Mesenchymal stem cell (in vitro differentiated cells and primary cell): ENCODE measurements around the gene ALG14.

ENCODE experiments used
- DNase-seq: peaks from one replicate; pipeline ENCODE4 v3.0.0-alpha.2; 2013
- H2AFZ ChIP-seq: one replicate; pipeline ENCODE4 v1.6.1; 2013; ENCODE audit warnings: low read depth, mild to moderate bottlenecking, control low read depth, inconsistent platforms, low read length, moderate library complexity
- H2AK5ac ChIP-seq: 2 replicates; pipeline ENCODE4 v1.6.1; 2013; ENCODE audit warnings: low read length, moderate library complexity, mild to moderate bottlenecking, inconsistent platforms; ENCODE audit not compliant: severe bottlenecking
- H2BK120ac ChIP-seq: one replicate; pipeline ENCODE4 v1.6.1; 2013; ENCODE audit warnings: low read depth, mild to moderate bottlenecking, inconsistent platforms, low read length, moderate library complexity
- H2BK12ac ChIP-seq, 2 experiments: one replicate each; pipeline ENCODE4 v1.6.1; 2013; ENCODE audit warnings: inconsistent platforms in 2 of 2, low read length in 2 of 2, mild to moderate bottlenecking in 2 of 2, moderate library complexity in 2 of 2, control low read depth in 1 of 2
- H2BK15ac ChIP-seq: one replicate; pipeline ENCODE4 v1.6.1; 2013; ENCODE audit warnings: mild to moderate bottlenecking, low read depth, inconsistent platforms; ENCODE audit not compliant: poor library complexity, severe bottlenecking
- H2BK5ac ChIP-seq: 2 replicates; pipeline ENCODE4 v1.6.1; 2013; ENCODE audit warnings: low read depth, mild to moderate bottlenecking, low read length, control low read depth, inconsistent platforms; ENCODE audit not compliant: poor library complexity, severe bottlenecking
- H3K14ac ChIP-seq, 2 experiments: one replicate each; pipeline ENCODE4 v1.6.1; 2013; ENCODE audit warnings: inconsistent platforms in 2 of 2, low read length in 2 of 2, control low read depth in 1 of 2, mild to moderate bottlenecking in 1 of 2, moderate library complexity in 1 of 2
- H3K18ac ChIP-seq, 2 experiments: one replicate each; pipeline ENCODE4 v1.6.1; 2013; ENCODE audit warnings: inconsistent platforms in 2 of 2, low read length in 2 of 2, control low read depth in 1 of 2, low read depth in 1 of 2, mild to moderate bottlenecking in 1 of 2
- H3K23ac ChIP-seq, 2 experiments: one replicate each; pipeline ENCODE4 v1.6.1; 2013; ENCODE audit warnings: inconsistent platforms in 2 of 2, low read length in 2 of 2, mild to moderate bottlenecking in 2 of 2, moderate library complexity in 2 of 2, control low read depth in 1 of 2
- H3K27ac ChIP-seq: 2 replicates; pipeline ENCODE4 v1.5.1; 2013; ENCODE audit warnings: mild to moderate bottlenecking, moderate library complexity, low read length, control low read depth, inconsistent platforms; ENCODE audit not compliant: poor library complexity, severe bottlenecking
- H3K27me3 ChIP-seq, 2 experiments: 2 replicates each; pipeline versions ENCODE4 v1.6.1 to v1.7.0; 2013; ENCODE audit warnings: low read length in 2 of 2, mild to moderate bottlenecking in 2 of 2, moderate library complexity in 2 of 2, control low read depth in 1 of 2, inconsistent platforms in 1 of 2; ENCODE audit not compliant: control insufficient read depth in 1 of 2, insufficient read depth in 1 of 2
- H3K36me3 ChIP-seq, 2 experiments: 2 replicates each; pipeline versions ENCODE4 v1.6.1 to v1.7.0; 2013; ENCODE audit warnings: low read length in 2 of 2, control low read depth in 1 of 2, inconsistent platforms in 1 of 2, low read depth in 1 of 2, mild to moderate bottlenecking in 1 of 2; ENCODE audit not compliant: insufficient read depth in 2 of 2, control insufficient read depth in 1 of 2
- H3K4ac ChIP-seq, 2 experiments: one replicate each; pipeline ENCODE4 v1.6.1; 2013; ENCODE audit warnings: inconsistent platforms in 2 of 2, low read length in 2 of 2, mild to moderate bottlenecking in 2 of 2, moderate library complexity in 2 of 2, control low read depth in 1 of 2, low read depth in 1 of 2
- H3K4me1 ChIP-seq: 2 replicates; pipeline ENCODE4 v1.6.1; 2013; ENCODE audit warnings: low read depth, low read length, control low read depth; ENCODE audit not compliant: control insufficient read depth, insufficient read depth
- H3K4me2 ChIP-seq: 2 replicates; pipeline ENCODE4 v1.6.1; 2013; ENCODE audit warnings: low read length, mild to moderate bottlenecking, inconsistent platforms; ENCODE audit not compliant: poor library complexity, severe bottlenecking
- H3K4me3 ChIP-seq, 2 experiments: 2 replicates each; pipeline versions ENCODE4 v1.5.1 to v1.7.0; 2013; ENCODE audit warnings: low read length in 2 of 2, mild to moderate bottlenecking in 2 of 2, control low read depth in 1 of 2, low read depth in 1 of 2; ENCODE audit not compliant: insufficient read depth in 1 of 2
- H3K79me1 ChIP-seq: replicated peaks from 2 replicates; pipeline ENCODE4 v1.6.1; 2013; ENCODE audit warnings: mild to moderate bottlenecking, control low read depth, low read length, inconsistent platforms; ENCODE audit not compliant: poor library complexity, severe bottlenecking
- H3K9ac ChIP-seq: 2 replicates; pipeline ENCODE4 v1.7.0; 2013; ENCODE audit warnings: mild to moderate bottlenecking, low read length, moderate library complexity
- H3K9me3 ChIP-seq: 2 replicates; pipeline ENCODE4 v1.7.0; 2013; ENCODE audit warnings: mild to moderate bottlenecking, low read length; ENCODE audit not compliant: control insufficient read depth
- H4K8ac ChIP-seq: one replicate; pipeline ENCODE4 v1.6.1; 2013; ENCODE audit warnings: inconsistent platforms, mild to moderate bottlenecking, low read length, moderate library complexity
- H4K91ac ChIP-seq: one replicate; pipeline ENCODE4 v1.6.1; 2013; ENCODE audit warnings: mild to moderate bottlenecking, low read length, inconsistent platforms
- WGBS: methylation state at CpG from one replicate; pipeline ENCODE4 v1.1.7; 2013; ENCODE audit warnings: mixed read lengths; 5-methylcytosine and 5-hydroxymethylcytosine counted together

The ALG14 gene

DNA sequence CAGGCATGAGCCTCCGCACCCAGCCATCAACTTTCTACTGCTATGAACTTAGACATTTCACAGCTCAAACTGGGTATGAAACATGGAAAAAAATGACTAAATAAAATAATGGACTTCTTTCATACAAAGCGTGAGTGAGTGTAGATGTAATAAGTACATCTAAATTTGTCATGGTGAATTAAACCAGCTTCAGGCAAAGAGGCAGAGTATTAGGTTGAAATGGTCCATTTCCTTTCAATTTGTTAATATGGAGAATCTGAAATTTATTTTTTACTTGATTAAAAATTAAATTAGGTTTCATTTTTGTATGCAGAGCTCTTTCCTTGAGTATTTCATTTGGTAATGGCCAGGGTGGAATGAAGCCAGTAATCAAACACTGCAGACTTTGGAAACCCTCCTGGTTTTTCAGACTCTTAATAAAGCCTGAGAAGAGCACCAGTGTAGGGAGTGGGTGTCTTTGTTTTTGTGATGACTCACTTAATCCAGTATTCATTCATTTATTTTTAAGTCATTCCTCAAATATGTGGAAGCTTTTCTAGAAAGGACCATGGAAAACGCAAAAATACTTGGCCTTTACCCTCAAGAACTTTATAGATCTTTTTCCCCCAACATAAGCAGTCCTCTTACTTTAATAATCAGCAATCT is 49.2 kb downstream of the ALG14 start:
- H2BK15ac ChIP-seq, result no peak overlapping the region
- H2BK12ac ChIP-seq, result no peak overlapping the region
- peak overlapping the region in 1 of 2 experiments; percentile 38 for H3K4me3 ChIP-seq
- no peaks in the 10 kb centered on the region for H3K27me3 ChIP-seq
- no peak overlapping the region for H2BK120ac ChIP-seq
- H3K9ac ChIP-seq, result peak overlapping the region; percentile 70
- peaks cover 1% of the 10 kb centered on the region for H3K79me1 ChIP-seq
- no peak overlapping the region for H2BK5ac ChIP-seq
- H3K9me3 ChIP-seq, result peaks cover 6% of the 10 kb centered on the region
- peak; percentile 45 for DNase-seq
- no peak overlapping the region for H2AK5ac ChIP-seq
- no peak overlapping the region for H4K91ac ChIP-seq
- peaks cover 3% of the 10 kb centered on the region for H3K4me1 ChIP-seq
- 50% methylated on average over 2 of the region's 3 CpGs for WGBS
- H3K14ac ChIP-seq, result no peak overlapping the region
- no peak overlapping the region for H2AFZ ChIP-seq
- H3K4ac ChIP-seq, result no peak overlapping the region
- no peak overlapping the region for H4K8ac ChIP-seq
- peaks cover 3 to 7% of the 10 kb centered on the region in 2 experiments for H3K36me3 ChIP-seq
- no peak overlapping the region for H3K18ac ChIP-seq
- no peak overlapping the region for H3K4me2 ChIP-seq
- H3K23ac ChIP-seq, result no peak overlapping the region
- H3K27ac ChIP-seq, result peak overlapping the region; percentile 79

DNA sequence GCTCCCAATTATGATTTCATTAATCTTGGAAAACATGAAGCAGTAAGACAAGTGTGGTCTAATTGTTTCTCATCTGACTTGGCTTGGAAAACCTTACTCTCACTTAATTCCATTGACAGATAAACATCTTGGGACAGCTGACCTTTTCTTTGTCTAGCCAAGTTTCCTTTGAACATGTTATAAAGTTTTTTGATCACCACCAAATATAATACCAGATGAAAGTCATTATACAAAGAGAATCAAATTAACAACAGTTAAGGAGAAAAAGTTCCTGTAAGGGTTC is 50.2 kb downstream of the ALG14 start:
- H3K27ac ChIP-seq, result no peak overlapping the region
- no peak overlapping the region for H3K9ac ChIP-seq
- H2AFZ ChIP-seq, result no peak overlapping the region
- no peak overlapping the region for H2BK120ac ChIP-seq
- no peak overlapping the region for H3K4ac ChIP-seq
- no peak overlapping the region for H4K8ac ChIP-seq
- H2BK12ac ChIP-seq, result no peak overlapping the region
- H2BK5ac ChIP-seq, result no peak overlapping the region
- no peak overlapping the region for H3K18ac ChIP-seq
- H2AK5ac ChIP-seq, result no peak overlapping the region
- H3K4me2 ChIP-seq, result no peak overlapping the region
- no peak overlapping the region for H3K4me3 ChIP-seq
- H3K36me3 ChIP-seq, result peaks cover 3 to 7% of the 10 kb centered on the region in 2 experiments
- H3K14ac ChIP-seq, result no peak overlapping the region
- peaks cover 4% of the 10 kb centered on the region for H3K4me1 ChIP-seq
- H3K9me3 ChIP-seq, result peaks cover 6% of the 10 kb centered on the region
- no peak for DNase-seq
- no peak overlapping the region for H2BK15ac ChIP-seq
- no peak overlapping the region for H3K23ac ChIP-seq
- H3K27me3 ChIP-seq, result no peaks in the 10 kb centered on the region
- H4K91ac ChIP-seq, result no peak overlapping the region
- peaks cover 1% of the 10 kb centered on the region for H3K79me1 ChIP-seq

DNA sequence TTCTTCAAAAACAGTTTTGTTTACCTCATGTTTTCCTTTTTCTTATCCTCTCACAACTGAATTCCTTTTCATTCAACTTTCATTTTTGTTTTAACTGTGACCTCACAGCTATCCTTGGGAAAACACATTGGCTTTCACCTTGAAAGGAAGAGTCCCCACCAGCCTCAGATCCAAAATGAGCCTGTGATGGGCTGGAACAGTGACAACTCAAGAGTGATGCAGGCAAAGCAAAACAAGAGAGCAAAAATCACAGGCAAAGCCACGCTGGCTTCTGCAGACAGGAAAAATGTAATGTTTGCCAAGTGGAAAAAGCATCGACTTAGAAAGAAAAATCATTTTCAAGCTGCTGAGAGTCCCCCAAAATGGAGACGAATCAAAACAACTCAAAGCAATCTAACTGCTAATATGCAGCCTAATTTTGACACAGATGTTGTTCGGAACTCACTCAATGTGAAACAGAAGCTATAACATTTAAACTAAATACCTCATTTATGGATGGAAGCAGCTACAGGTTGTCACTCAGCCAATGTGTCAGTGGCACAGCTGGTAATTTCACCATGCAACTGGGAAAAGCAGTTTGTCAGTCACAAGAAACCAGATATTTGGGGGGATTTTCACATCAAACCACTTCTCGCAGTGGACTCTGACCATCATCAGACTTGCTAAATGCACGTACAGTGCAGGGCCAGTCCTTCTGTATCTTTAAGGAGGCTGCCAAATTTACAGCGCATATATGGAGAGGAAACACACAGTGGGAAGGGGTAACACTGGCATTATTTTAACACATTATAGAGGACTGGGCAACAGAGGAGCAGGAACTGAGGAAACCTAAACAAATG is 50.7 kb downstream of the ALG14 start:
- Histone ChIP-seq H3K9ac (peak overlapping the region; percentile 67), H2BK15ac (no peak overlapping the region), H3K79me1 (peaks cover 1% of the 10 kb centered on the region), H3K4me1 (peaks cover 4% of the 10 kb centered on the region), H3K23ac (no peak overlapping the region), H2AK5ac (peak overlapping the region; percentile 81), H3K18ac (no peak overlapping the region), H3K4ac (no peak overlapping the region), H3K4me2 (peak overlapping the region; percentile 3), H2AFZ (no peak overlapping the region), H3K27me3 (no peaks in the 10 kb centered on the region), H4K8ac (no peak overlapping the region), H2BK12ac (peak overlapping the region in 1 of 2 experiments; percentile 60), H3K4me3 (peak overlapping the region in 1 of 2 experiments; percentile 61), H4K91ac (no peak overlapping the region), H3K14ac (no peak overlapping the region), H2BK5ac (no peak overlapping the region), H3K36me3 (peaks cover 3 to 7% of the 10 kb centered on the region in 2 experiments), H2BK120ac (no peak overlapping the region), H3K27ac (no peak overlapping the region), H3K9me3 (peaks cover 6% of the 10 kb centered on the region)
- no peak for DNase-seq
- WGBS, result 88% methylated on average over 7 of the region's 7 CpGs

DNA sequence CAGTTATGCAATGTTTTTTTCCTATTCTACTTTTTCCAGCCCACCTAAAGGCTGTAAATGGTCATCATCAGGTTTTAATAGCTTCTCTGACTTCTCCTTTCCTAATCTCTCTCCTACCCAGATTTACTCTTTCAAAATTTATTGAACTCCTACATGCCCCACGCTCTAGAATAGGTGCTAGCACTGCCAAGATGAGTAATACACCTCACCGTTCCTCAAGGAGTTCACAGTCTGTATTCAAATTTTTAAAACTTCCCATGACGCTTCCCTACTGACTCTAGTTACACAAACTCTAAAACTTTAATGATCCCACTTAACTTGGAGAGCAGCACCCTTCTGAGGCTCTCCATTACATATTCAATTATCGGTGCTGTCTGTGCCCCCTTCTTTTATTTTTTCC is 51.6 kb downstream of the ALG14 start:
- no peak for DNase-seq
- Histone ChIP-seq H2BK15ac (no peak overlapping the region), H2AK5ac (no peak overlapping the region), H3K79me1 (peaks cover 1% of the 10 kb centered on the region), H3K9ac (peak overlapping the region; percentile 67), H3K23ac (no peak overlapping the region), H2AFZ (no peak overlapping the region), H3K36me3 (peaks cover 3 to 7% of the 10 kb centered on the region in 2 experiments), H2BK5ac (no peak overlapping the region), H3K4ac (no peak overlapping the region), H3K4me2 (no peak overlapping the region), H3K14ac (no peak overlapping the region), H2BK12ac (no peak overlapping the region), H2BK120ac (no peak overlapping the region), H4K91ac (no peak overlapping the region), H3K9me3 (peaks cover 6% of the 10 kb centered on the region), H3K27ac (no peak overlapping the region), H3K4me1 (peaks cover 3% of the 10 kb centered on the region), H4K8ac (no peak overlapping the region), H3K18ac (no peak overlapping the region), H3K4me3 (no peak overlapping the region), H3K27me3 (no peaks in the 10 kb centered on the region)
- WGBS, result 84% methylated on average over 4 of the region's 4 CpGs
